ENCODE results near the gene MBD5.

MBD5 gene

DNA sequence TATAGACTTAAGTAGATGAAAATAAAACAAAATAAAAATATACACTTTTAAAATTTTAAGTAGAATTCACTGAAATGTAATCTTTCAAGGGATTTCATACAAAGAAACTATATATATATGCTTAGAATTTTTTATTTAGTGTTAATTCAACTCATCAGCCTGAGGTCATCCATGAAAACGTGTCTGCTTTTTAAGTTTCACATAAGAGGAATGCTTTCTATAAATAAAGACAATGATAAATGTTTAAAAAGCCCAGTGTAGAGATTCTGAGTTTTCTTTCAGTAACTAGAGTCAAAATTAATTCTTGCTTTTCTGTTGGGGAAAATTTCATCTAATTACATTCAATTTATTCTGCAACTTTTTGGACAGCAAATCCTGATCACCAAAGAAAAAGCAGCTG, 213.3 kb downstream of the MBD5 start:
- no peaks in the 10 kb centered on the region for H3K27me3 Mint-ChIP-seq
- no peaks in the 10 kb centered on the region for H3K4me1 Mint-ChIP-seq (ENCODE audit: low read depth)
- H3K4me3 Mint-ChIP-seq, result no peak overlapping the region
- no peak overlapping the region for H3K27ac Mint-ChIP-seq
- intact Hi-C loops (cut with micrococcal nuclease), result no loop called here
- H3K36me3 Mint-ChIP-seq (ENCODE audit: low read depth), result peaks cover 43% of the 10 kb centered on the region
- peaks cover 24% of the 10 kb centered on the region for H3K9me3 Mint-ChIP-seq

- intact Hi-C loops (cut with micrococcal nuclease), result no loop called here
- Mint-ChIP-seq H3K4me1 (ENCODE audit: low read depth) (no peaks in the 10 kb centered on the region), H3K36me3 (ENCODE audit: low read depth) (peaks cover 34% of the 10 kb centered on the region), H3K4me3 (no peak overlapping the region), H3K27me3 (no peaks in the 10 kb centered on the region), H3K9me3 (peaks cover 13% of the 10 kb centered on the region), H3K27ac (no peak overlapping the region)
Observed at GRCh38 chr2:148237911-148238310, 217.0 kb downstream of the MBD5 start.

DNA sequence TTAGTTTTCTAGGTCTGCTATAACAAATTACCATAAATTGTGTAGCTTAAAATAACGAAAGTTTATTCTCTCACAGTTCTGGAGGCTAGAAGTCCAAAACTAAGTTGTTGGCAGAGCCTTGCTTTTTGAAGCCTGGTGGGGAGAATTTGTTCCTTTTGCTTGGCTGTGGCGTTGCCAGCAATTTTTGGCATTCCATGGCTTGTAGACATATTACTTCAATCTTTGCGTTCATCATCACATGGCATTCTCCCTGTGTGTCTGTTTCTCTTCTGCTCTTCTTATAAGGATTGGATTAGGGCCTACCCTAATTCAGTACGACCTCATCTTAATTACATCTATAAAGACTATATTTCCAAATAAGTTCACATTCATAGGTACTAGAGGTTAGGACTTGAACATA, 217.7 kb downstream of the MBD5 start:
- no peak overlapping the region for H3K27ac Mint-ChIP-seq
- peaks cover 13% of the 10 kb centered on the region for H3K9me3 Mint-ChIP-seq
- peaks cover 34% of the 10 kb centered on the region for H3K36me3 Mint-ChIP-seq (ENCODE audit: low read depth)
- no peak overlapping the region for H3K4me3 Mint-ChIP-seq
- no peaks in the 10 kb centered on the region for H3K27me3 Mint-ChIP-seq
- intact Hi-C loops (cut with micrococcal nuclease), result no loop called here
- H3K4me1 Mint-ChIP-seq (ENCODE audit: low read depth), result no peaks in the 10 kb centered on the region

- H3K27ac Mint-ChIP-seq, result no peak overlapping the region
- no peak overlapping the region for H3K4me3 Mint-ChIP-seq
- H3K9me3 Mint-ChIP-seq, result peaks cover 13% of the 10 kb centered on the region
- no peaks in the 10 kb centered on the region for H3K4me1 Mint-ChIP-seq (ENCODE audit: low read depth)
- H3K27me3 Mint-ChIP-seq, result no peaks in the 10 kb centered on the region
- intact Hi-C loops (cut with micrococcal nuclease), result no loop called here
- peaks cover 27% of the 10 kb centered on the region for H3K36me3 Mint-ChIP-seq (ENCODE audit: low read depth)
Observed at GRCh38 chr2:148240838-148241237, 219.9 kb downstream of the MBD5 start.

DNA sequence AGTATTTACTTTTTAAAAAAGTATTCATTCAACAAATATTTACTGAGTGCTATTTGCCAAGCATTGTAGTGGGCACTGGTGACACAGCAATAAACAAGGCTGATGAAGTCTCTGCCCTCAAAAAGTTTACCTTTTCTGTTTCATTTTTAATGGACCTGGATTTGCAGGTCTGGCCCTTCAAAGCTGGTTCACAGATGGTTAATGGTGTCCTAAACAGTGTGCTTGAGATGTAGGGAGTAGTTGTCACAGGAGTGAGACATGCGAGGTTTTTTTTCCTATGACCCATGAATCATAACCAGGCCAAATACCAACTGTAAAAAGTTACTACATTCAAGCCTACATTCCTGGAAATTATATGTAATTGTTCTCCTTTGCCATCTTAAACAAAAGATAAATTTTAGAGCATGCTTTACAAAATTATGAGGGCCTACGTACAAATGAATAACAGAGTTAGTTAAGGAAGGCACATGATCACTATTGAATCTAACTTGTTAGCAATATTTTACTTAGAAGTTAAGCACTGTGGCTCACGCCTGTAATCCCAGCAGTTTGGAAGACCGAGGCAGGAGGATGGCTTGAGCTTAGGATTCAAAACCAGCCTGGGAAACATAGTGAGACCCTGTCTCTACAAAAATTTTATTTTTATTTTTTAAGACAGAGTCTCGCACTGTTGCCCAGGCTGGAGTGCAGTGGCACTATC, 223.9 kb downstream of the MBD5 start:
- no peak overlapping the region for H3K4me3 Mint-ChIP-seq
- no peak overlapping the region for H3K27ac Mint-ChIP-seq
- H3K4me1 Mint-ChIP-seq (ENCODE audit: low read depth), result no peaks in the 10 kb centered on the region
- no peaks in the 10 kb centered on the region for H3K27me3 Mint-ChIP-seq
- H3K9me3 Mint-ChIP-seq, result no peaks in the 10 kb centered on the region
- intact Hi-C loops (cut with micrococcal nuclease), result no loop called here
- H3K36me3 Mint-ChIP-seq (ENCODE audit: low read depth), result peaks cover 5% of the 10 kb centered on the region

- no peak overlapping the region for H3K4me3 Mint-ChIP-seq
- H3K4me1 Mint-ChIP-seq (ENCODE audit: low read depth), result no peaks in the 10 kb centered on the region
- intact Hi-C loops (cut with micrococcal nuclease), result no loop called here
- H3K36me3 Mint-ChIP-seq (ENCODE audit: low read depth), result no peaks in the 10 kb centered on the region
- H3K9me3 Mint-ChIP-seq, result peaks cover 27% of the 10 kb centered on the region
- no peak overlapping the region for H3K27ac Mint-ChIP-seq
- H3K27me3 Mint-ChIP-seq, result no peaks in the 10 kb centered on the region
Observed at GRCh38 chr2:148251993-148252392, 231.1 kb downstream of the MBD5 start.

GRCh38 chr2:148252646-148253045, 231.8 kb downstream of the MBD5 start:
- Mint-ChIP-seq H3K27me3 (no peaks in the 10 kb centered on the region), H3K4me3 (no peak overlapping the region), H3K9me3 (peaks cover 27% of the 10 kb centered on the region), H3K27ac (no peak overlapping the region), H3K36me3 (ENCODE audit: low read depth) (no peaks in the 10 kb centered on the region), H3K4me1 (ENCODE audit: low read depth) (no peaks in the 10 kb centered on the region)
- intact Hi-C loops (cut with micrococcal nuclease), result no loop called here

DNA sequence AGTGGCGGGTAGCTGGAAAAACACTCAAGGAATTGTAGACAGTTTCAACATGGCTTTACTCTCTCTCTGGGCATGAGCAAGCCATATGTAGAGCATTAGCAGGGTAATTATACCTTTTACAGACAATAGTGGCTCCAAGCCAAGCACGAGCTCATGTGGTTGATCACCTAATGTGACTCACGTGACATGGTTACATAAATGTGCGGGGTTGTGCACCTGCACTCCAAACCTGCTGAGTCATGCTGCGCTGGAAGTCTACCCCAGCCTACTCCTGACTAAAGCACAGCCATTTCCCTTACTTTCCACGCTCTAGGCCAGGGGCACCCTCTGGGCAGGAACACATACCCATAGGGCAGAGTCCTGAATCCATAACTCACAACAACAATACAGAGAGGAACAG, 232.8 kb downstream of the MBD5 start:
- Mint-ChIP-seq H3K4me1 (ENCODE audit: low read depth) (no peaks in the 10 kb centered on the region), H3K27ac (no peak overlapping the region), H3K9me3 (peaks cover 35% of the 10 kb centered on the region), H3K27me3 (no peaks in the 10 kb centered on the region), H3K4me3 (no peak overlapping the region), H3K36me3 (ENCODE audit: low read depth) (no peaks in the 10 kb centered on the region)
- intact Hi-C loops (cut with micrococcal nuclease), result no loop called here

GRCh38 chr2:148255929-148256328, 235.0 kb downstream of the MBD5 start:
- Mint-ChIP-seq H3K27ac (no peak overlapping the region), H3K9me3 (peaks cover 44% of the 10 kb centered on the region), H3K36me3 (ENCODE audit: low read depth) (no peaks in the 10 kb centered on the region), H3K4me1 (ENCODE audit: low read depth) (no peaks in the 10 kb centered on the region), H3K27me3 (no peaks in the 10 kb centered on the region), H3K4me3 (no peak overlapping the region)
- intact Hi-C loops (cut with micrococcal nuclease), result no loop called here

GRCh38 chr2:148257276-148257675, 236.4 kb downstream of the MBD5 start:
- H3K27ac Mint-ChIP-seq, result no peak overlapping the region
- no peaks in the 10 kb centered on the region for H3K36me3 Mint-ChIP-seq (ENCODE audit: low read depth)
- no peaks in the 10 kb centered on the region for H3K4me1 Mint-ChIP-seq (ENCODE audit: low read depth)
- intact Hi-C loops (cut with micrococcal nuclease), result no loop called here
- H3K27me3 Mint-ChIP-seq, result no peaks in the 10 kb centered on the region
- H3K4me3 Mint-ChIP-seq, result no peak overlapping the region
- peaks cover 44% of the 10 kb centered on the region for H3K9me3 Mint-ChIP-seq

DNA sequence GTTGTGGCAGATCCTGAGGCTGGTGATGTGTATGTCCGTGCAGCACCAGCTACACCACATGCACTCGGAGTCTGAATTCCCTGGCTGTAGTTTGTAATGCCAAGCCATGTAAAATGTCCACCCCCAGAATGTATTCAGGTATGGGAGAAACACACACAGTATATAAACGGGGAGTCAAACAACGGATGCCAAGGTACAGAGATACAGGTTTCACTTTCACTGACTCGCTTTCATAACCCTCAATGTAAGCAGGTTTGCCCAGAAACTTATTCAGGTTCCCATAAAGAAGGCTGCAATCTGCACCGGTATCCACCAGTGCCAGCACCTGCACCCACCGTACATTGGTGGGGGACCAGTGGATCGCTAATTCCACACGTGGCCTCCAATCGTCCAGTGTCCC, 237.2 kb downstream of the MBD5 start:
- Mint-ChIP-seq H3K27me3 (no peaks in the 10 kb centered on the region), H3K27ac (no peak overlapping the region), H3K4me3 (no peak overlapping the region), H3K9me3 (peaks cover 37% of the 10 kb centered on the region), H3K36me3 (ENCODE audit: low read depth) (no peaks in the 10 kb centered on the region), H3K4me1 (ENCODE audit: low read depth) (no peaks in the 10 kb centered on the region)
- intact Hi-C loops (cut with micrococcal nuclease), result no loop called here

GRCh38 chr2:148259674-148260073, 238.8 kb downstream of the MBD5 start:
- Mint-ChIP-seq H3K27ac (no peak overlapping the region), H3K27me3 (no peaks in the 10 kb centered on the region), H3K4me1 (ENCODE audit: low read depth) (no peaks in the 10 kb centered on the region), H3K36me3 (ENCODE audit: low read depth) (no peaks in the 10 kb centered on the region), H3K4me3 (no peak overlapping the region), H3K9me3 (peaks cover 23% of the 10 kb centered on the region)
- intact Hi-C loops (cut with micrococcal nuclease), result no loop called here

DNA sequence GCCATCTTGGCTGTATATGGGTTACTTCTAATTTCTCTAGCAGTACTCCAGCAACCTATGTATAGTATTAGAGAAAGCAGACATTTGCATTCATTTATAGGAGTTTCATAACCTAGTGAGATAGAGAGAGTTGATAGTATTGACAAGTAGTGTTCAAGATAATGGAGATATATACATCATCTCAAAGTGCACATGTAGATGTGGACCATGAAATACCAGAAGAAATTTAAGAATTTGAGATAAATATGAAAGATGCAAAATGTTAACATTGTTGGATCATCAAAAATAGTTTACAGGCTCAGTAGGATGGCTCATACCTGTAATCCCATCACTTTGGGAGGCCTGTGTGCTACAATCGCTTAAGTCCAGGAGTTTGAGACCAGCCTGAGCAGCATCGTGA, 243.0 kb downstream of the MBD5 start:
- Mint-ChIP-seq H3K4me3 (no peak overlapping the region), H3K27ac (no peak overlapping the region), H3K4me1 (ENCODE audit: low read depth) (no peaks in the 10 kb centered on the region), H3K36me3 (ENCODE audit: low read depth) (no peaks in the 10 kb centered on the region), H3K27me3 (no peaks in the 10 kb centered on the region), H3K9me3 (peaks cover 6% of the 10 kb centered on the region)
- intact Hi-C loops (cut with micrococcal nuclease), result no loop called here

DNA sequence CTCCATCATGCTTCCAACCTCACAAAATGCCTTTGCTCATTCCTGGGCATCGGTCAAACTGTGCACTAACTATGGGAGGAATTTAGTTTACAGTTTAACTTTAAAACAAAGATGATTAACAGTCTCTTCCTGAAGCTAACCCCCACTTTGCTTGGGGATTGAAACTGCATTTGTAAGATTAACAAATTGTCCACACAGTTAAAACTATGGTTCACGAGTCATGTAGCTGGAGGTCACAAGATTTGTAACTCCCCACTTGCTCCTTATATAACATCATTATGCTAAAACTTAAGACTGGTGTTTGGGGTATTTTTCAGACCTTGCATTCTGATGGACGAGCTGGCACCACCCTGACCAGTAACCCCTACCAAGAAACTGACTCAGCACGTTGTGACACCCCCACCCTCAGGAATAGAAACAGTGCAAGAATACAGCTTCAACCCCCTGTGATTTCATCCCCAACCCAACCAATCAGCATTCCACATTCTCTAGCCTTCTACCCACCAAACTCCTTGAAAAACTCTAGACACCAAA, 252.3 kb downstream of the MBD5 start:
- intact Hi-C loops (cut with micrococcal nuclease), result no loop called here
- Mint-ChIP-seq H3K4me3 (no peak overlapping the region), H3K27me3 (no peaks in the 10 kb centered on the region), H3K36me3 (ENCODE audit: low read depth) (peaks cover 7% of the 10 kb centered on the region), H3K4me1 (ENCODE audit: low read depth) (no peaks in the 10 kb centered on the region), H3K27ac (no peak overlapping the region), H3K9me3 (no peaks in the 10 kb centered on the region)

- Mint-ChIP-seq H3K9me3 (no peaks in the 10 kb centered on the region), H3K27ac (no peak overlapping the region), H3K27me3 (no peaks in the 10 kb centered on the region), H3K4me1 (ENCODE audit: low read depth) (no peaks in the 10 kb centered on the region), H3K36me3 (ENCODE audit: low read depth) (no peaks in the 10 kb centered on the region), H3K4me3 (no peak overlapping the region)
- intact Hi-C loops (cut with micrococcal nuclease), result no loop called here
Observed at GRCh38 chr2:148279216-148279615, 258.3 kb downstream of the MBD5 start.

Data from dendritic cell treated with granulocyte-macrophage colony-stimulating factor and Interleukin-4, amounts not matched to agents 40 ng/mL and 50 ng/mL, for 4 days (primary cell).